ENCODE data around the gene RAB3C.

RAB3C gene

GRCh38 chr5:58834242-58835225 lies 251.7 kb downstream of the RAB3C start:
- no peak overlapping the region for H3K27ac Mint-ChIP-seq
- H3K9me3 Mint-ChIP-seq = peaks cover 3% of the 10 kb centered on the region
- no peaks in the 10 kb centered on the region for H3K27me3 Mint-ChIP-seq (ENCODE audit: low read depth)
- H3K4me3 Mint-ChIP-seq = no peak overlapping the region
- H3K4me1 Mint-ChIP-seq = no peaks in the 10 kb centered on the region
- H3K36me3 Mint-ChIP-seq (ENCODE audit: low read depth) = no peaks in the 10 kb centered on the region
- no peak for TF ChIP-seq CTCF (IDR thresholded peaks at IDR 0.05; ENCODE audit: unreplicated experiment in 3 of 3)

- Mint-ChIP-seq H3K27ac (no peak overlapping the region), H3K36me3 (ENCODE audit: low read depth) (no peaks in the 10 kb centered on the region), H3K27me3 (ENCODE audit: low read depth) (peaks cover 4% of the 10 kb centered on the region), H3K4me3 (no peak overlapping the region), H3K9me3 (peaks cover 11% of the 10 kb centered on the region), H3K4me1 (no peaks in the 10 kb centered on the region)
- no peak for TF ChIP-seq CTCF (IDR thresholded peaks at IDR 0.05; ENCODE audit: unreplicated experiment in 3 of 3)
These were observed 253.5 kb downstream of the RAB3C start for GRCh38 chr5:58836351-58836750.

- no peak for TF ChIP-seq CTCF (IDR thresholded peaks at IDR 0.05; ENCODE audit: unreplicated experiment in 3 of 3)
- Mint-ChIP-seq H3K27me3 (ENCODE audit: low read depth) (peaks cover 7% of the 10 kb centered on the region), H3K4me1 (no peaks in the 10 kb centered on the region), H3K36me3 (ENCODE audit: low read depth) (no peaks in the 10 kb centered on the region), H3K27ac (no peak overlapping the region), H3K9me3 (peaks cover 14% of the 10 kb centered on the region), H3K4me3 (no peak overlapping the region)
These were observed 255.9 kb downstream of the RAB3C start for GRCh38 chr5:58838729-58839128.

- H3K9me3 Mint-ChIP-seq = peaks cover 14% of the 10 kb centered on the region
- H3K36me3 Mint-ChIP-seq (ENCODE audit: low read depth) = no peaks in the 10 kb centered on the region
- H3K27ac Mint-ChIP-seq = no peak overlapping the region
- H3K27me3 Mint-ChIP-seq (ENCODE audit: low read depth) = peaks cover 7% of the 10 kb centered on the region
- no peak overlapping the region for H3K4me3 Mint-ChIP-seq
- TF ChIP-seq CTCF (IDR thresholded peaks at IDR 0.05; ENCODE audit: unreplicated experiment in 3 of 3) = no peak
- peaks cover 5% of the 10 kb centered on the region for H3K4me1 Mint-ChIP-seq
These were observed 260.0 kb downstream of the RAB3C start for GRCh38 chr5:58842852-58843251.

DNA sequence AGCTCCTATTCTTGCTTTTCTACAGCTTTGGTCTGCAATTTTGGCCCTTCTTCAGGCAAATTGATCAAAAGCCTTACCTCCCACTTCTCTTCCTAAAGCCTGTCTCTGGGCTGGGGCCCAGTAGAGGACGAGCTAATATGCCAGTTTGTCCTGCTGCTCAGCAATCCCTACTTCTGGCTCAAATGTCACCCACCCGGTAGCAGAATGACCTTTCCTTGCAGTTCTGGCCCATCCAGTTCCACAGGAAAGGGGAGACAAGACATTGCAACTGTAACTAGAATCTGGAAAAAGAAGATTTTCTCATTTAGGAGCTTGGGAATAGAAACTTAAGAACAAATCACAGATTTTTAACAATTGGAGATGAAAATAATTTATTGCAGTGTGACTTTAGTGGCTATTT lies 261.5 kb downstream of the RAB3C start:
- no peak for TF ChIP-seq CTCF (IDR thresholded peaks at IDR 0.05; ENCODE audit: unreplicated experiment in 3 of 3)
- peaks cover 12% of the 10 kb centered on the region for H3K9me3 Mint-ChIP-seq
- H3K4me3 Mint-ChIP-seq = no peak overlapping the region
- no peaks in the 10 kb centered on the region for H3K36me3 Mint-ChIP-seq (ENCODE audit: low read depth)
- peaks cover 8% of the 10 kb centered on the region for H3K4me1 Mint-ChIP-seq
- H3K27me3 Mint-ChIP-seq (ENCODE audit: low read depth) = peaks cover 7% of the 10 kb centered on the region
- H3K27ac Mint-ChIP-seq = peak overlapping the region in 1 of 3 experiments; percentile 9

- H3K4me3 Mint-ChIP-seq = no peak overlapping the region
- peaks cover under 1% of the 10 kb centered on the region for H3K27me3 Mint-ChIP-seq (ENCODE audit: low read depth)
- peaks cover 24% of the 10 kb centered on the region for H3K4me1 Mint-ChIP-seq
- H3K27ac Mint-ChIP-seq = no peak overlapping the region
- no peak for TF ChIP-seq CTCF (IDR thresholded peaks at IDR 0.05; ENCODE audit: unreplicated experiment in 3 of 3)
- no peaks in the 10 kb centered on the region for H3K36me3 Mint-ChIP-seq (ENCODE audit: low read depth)
- H3K9me3 Mint-ChIP-seq = no peaks in the 10 kb centered on the region
These were observed 264.2 kb downstream of the RAB3C start for GRCh38 chr5:58847041-58847440.

All from nephron (organoid).